ENCODE measurements around the gene CADM3. TPM values are rescaled to one million over a fixed set of nuclear protein-coding genes. Genes with fewer than 3 reads are reported as not detected.

The CADM3 gene
- total and polyA plus RNA-seq, 2 of the 8 experiments (the other 6 are each of a cell fraction or from before 2014, with no cell fraction given), result 8.3 to 8.5 TPM

DNA sequence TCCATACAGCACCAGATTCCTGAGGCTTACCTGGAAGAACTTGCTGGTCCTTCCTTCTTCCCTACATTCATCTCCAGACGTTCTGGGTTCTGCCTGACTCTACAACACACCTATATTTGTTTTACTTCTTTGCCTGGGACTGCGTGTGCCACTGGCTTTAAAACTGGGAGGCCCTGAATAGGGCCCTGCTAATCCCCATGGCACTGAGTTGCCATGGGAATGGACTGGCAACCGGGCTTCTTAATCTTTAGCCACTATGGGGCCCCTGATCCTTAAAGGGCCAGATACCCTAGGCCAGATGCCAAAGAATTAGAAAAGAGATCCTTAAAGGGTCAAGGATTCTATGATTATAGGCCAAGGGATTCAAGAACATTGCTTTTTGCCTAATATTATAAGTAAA lies 24.4 kb upstream of the CADM3 start:
- Histone ChIP-seq H2BK12ac (ENCODE audit: low read depth, low read length) (no peak overlapping the region), H2BK120ac (replicated peaks; ENCODE audit: low read depth, low read length) (no peak overlapping the region), H3K79me1 (ENCODE audit: low read depth, low read length) (no peaks in the 10 kb centered on the region), H2AK5ac (ENCODE audit: low read depth, low read length) (no peak overlapping the region), H2BK15ac (ENCODE audit: low read length) (no peak overlapping the region), H3K9ac (replicated peaks in 1 of 4; ENCODE audit: extremely low read depth in 1 of 4, low read depth in 3 of 4, low read length in 3 of 4) (no peak overlapping the region), H3K4ac (replicated peaks; ENCODE audit: insufficient read length, low read depth, low read length) (no peak overlapping the region), H3K23me2 (ENCODE audit: low read depth, low read length) (no peaks in the 10 kb centered on the region), H3K23ac (ENCODE audit: insufficient read length) (no peak overlapping the region), H4K20me1 (replicated peaks in 1 of 2; ENCODE audit: control insufficient read depth in 1 of 2, insufficient read depth in 2 of 2, low read length in 2 of 2) (no peaks in the 10 kb centered on the region), H4K91ac (replicated peaks; ENCODE audit: insufficient read length, low read length) (no peak overlapping the region), H3K9me3 (ENCODE audit: insufficient read depth in 2 of 2, low read depth in 1 of 2, low read length in 1 of 2) (no peaks in the 10 kb centered on the region), H3K27me3 (replicated peaks in 1 of 4; ENCODE audit: control insufficient read depth in 3 of 4, extremely low read depth in 1 of 4, insufficient read depth in 3 of 4, low read length in 3 of 4) (no peaks in the 10 kb centered on the region), H3K18ac (ENCODE audit: extremely low read depth, low read length) (no peak overlapping the region), H3K36me3 (ENCODE audit: control insufficient read depth in 2 of 4, insufficient read depth in 4 of 4, low read length in 3 of 4) (no peaks in the 10 kb centered on the region), H3K56ac (replicated peaks; ENCODE audit: insufficient read length, low read depth, low read length) (no peak overlapping the region), H3K4me1 (replicated peaks in 1 of 4; ENCODE audit: control insufficient read depth in 3 of 4, insufficient read depth in 4 of 4, low read length in 3 of 4) (peaks cover under 1 to 4% (median 2%) of the 10 kb centered on the region in 4 experiments; a peak in 5 of 7 replicates), H3K27ac (ENCODE audit: low read depth, low read length) (no peak overlapping the region), H4K5ac (ENCODE audit: insufficient read length, low read depth, low read length) (no peak overlapping the region), H3K14ac (ENCODE audit: insufficient read length) (no peak overlapping the region), H3K79me2 (ENCODE audit: control insufficient read depth in 1 of 2, insufficient read depth in 2 of 2, low read length in 2 of 2) (no peaks in the 10 kb centered on the region), H4K8ac (ENCODE audit: extremely low read depth, insufficient read depth, low read length) (no peak overlapping the region), H3K4me2 (ENCODE audit: insufficient read depth in 1 of 2, low read depth in 2 of 2, low read length in 2 of 2) (no peak overlapping the region), H2AFZ (ENCODE audit: low read length) (no peak overlapping the region), H2BK5ac (ENCODE audit: low read depth, low read length) (no peak overlapping the region), H2BK20ac (ENCODE audit: low read length) (no peak overlapping the region), H3K4me3 (ENCODE audit: extremely low read depth in 1 of 4, insufficient read depth in 2 of 4, low read depth in 3 of 4, low read length in 4 of 4) (no peak overlapping the region)
- WGBS, 2 experiments (ENCODE audit: extremely low coverage in 1 of 2, insufficient coverage in 1 of 2, insufficient read length in 1 of 2, insufficient replicate concordance in 2 of 2, low coverage in 1 of 2, low lambda C conversion rate in 2 of 2, missing lambda C conversion rate in 1 of 2), result 83% methylated on average over 3 of the region's 3 CpGs; no CpG with 5 or more reads in 1 of the 2 experiments
- CTCF ChIA-PET (ENCODE audit: partially characterized antibody), result interaction anchor here (1.8 to 30.1 kb wide), 2 partner anchors 14 to 60 kb away, joined by 7 to 660 read pairs; partner anchors contain the start of gene ACKR1
- POLR2A ChIA-PET (ENCODE audit: partially characterized antibody), result no interaction called here
- FAIRE-seq (no peak), DNase-seq (ENCODE audit: low read depth in 1 of 2, low spot score in 2 of 2) (no peak)
- TF ChIP-seq HDAC6 (IDR thresholded peaks at IDR 0.05; ENCODE audit: low read depth, low read length), result no peak
- TF ChIP-seq CTBP2 (IDR thresholded peaks at IDR 0.05; ENCODE audit: borderline replicate concordance, insufficient read depth, insufficient read length, low read length), result no peak
- no peak for TF ChIP-seq EZH2 (IDR thresholded peaks at IDR 0.05; ENCODE audit: low read depth, low read length, severe bottlenecking)
- no peak for TF ChIP-seq CHD1 (IDR thresholded peaks at IDR 0.05; ENCODE audit: low read depth, low read length)
- TF ChIP-seq RBBP5 (IDR thresholded peaks at IDR 0.05; ENCODE audit: borderline replicate concordance, low read depth, low read length), result no peak
- no peak for TF ChIP-seq TAF7 (optimal IDR thresholded peaks at IDR 0.05; ENCODE audit: borderline replicate concordance, low read depth, low read length)
- no peak for TF ChIP-seq JUN (IDR thresholded peaks at IDR 0.05; ENCODE audit: low read depth, low read length)
- no peak for TF ChIP-seq SIN3A (conservative IDR thresholded peaks at IDR 0.05 in 1 of 2, IDR thresholded peaks at IDR 0.05 in 1 of 2; ENCODE audit: low read depth in 1 of 2, low read length in 2 of 2)
- no peak for TF ChIP-seq YY1 (IDR thresholded peaks at IDR 0.05; ENCODE audit: low read depth, low read length)
- TF ChIP-seq CREB1 (IDR thresholded peaks at IDR 0.05), result no peak
- TF ChIP-seq TAF1 (IDR thresholded peaks at IDR 0.05; ENCODE audit: low read depth, low read length), result no peak
- TF ChIP-seq MAFK (IDR thresholded peaks at IDR 0.05; ENCODE audit: low read depth, low read length), result no peak
- TF ChIP-seq KDM4A (IDR thresholded peaks at IDR 0.05; ENCODE audit: low read depth, low read length, severe bottlenecking), result no peak
- TF ChIP-seq TEAD4 (IDR thresholded peaks at IDR 0.05; ENCODE audit: low read depth, low read length), result no peak

Data from H1 (cell line).